ENCODE measurements around the gene SORCS2.

SORCS2 gene

DNA sequence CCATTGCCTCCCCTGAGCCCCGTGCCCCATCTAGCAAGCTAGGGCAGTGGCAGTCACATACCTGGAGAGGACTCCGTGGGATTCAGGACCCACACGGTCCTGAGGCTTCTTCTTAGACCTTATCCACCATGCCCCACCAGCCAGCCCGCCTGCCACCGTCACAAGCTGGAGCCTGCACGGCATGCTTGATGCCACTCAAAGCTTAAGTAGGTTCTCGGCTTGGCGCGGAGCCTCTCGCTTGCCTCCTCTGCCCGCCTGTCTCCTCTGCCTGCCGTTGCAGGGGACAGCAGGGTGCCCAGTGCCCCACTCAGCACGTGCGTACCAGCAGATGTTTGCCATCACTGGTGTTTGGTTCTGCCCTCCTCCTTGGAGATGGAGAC lies 228.3 kb downstream of the SORCS2 start:
- no peak for DNase-seq

DNA sequence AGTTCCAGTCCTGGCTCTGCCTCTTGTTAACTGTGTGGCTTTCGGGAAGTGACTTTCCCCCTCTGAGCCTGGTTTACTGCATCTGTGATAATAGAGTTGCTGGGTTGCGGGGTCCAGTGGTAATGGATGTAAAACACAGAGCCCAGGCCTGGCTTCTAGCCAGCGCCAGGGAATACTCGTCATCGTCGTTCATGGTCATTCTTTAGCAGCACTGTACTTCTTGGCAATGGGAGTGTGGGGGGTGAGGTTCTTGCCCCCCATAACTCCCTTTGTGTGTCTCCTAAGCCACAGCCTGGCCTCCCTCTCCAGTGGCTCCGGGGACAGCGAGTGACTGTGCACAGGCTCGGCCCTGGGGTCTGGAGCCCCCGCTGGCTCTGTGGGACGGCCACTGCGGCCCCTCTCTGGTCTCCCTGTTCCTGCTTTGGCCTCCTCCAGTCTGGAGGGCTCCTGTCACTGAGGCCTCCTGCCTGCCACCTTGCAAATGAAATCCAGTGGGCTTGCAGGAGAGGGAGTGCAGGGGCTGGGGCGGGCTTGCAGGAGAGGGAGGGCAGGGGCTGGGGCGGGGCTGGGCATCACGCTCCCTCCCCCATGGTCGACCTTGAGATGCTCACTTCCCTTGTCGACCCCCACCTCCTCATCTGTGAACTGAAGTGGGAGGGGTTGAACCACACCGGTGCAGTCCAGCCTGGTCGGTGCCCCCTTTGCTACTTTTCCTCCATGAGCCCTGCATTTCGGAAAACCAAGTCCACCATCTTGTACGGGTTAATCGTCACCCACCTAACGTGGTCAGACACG lies 229.2 kb downstream of the SORCS2 start:
- DNase-seq: no peak

DNA sequence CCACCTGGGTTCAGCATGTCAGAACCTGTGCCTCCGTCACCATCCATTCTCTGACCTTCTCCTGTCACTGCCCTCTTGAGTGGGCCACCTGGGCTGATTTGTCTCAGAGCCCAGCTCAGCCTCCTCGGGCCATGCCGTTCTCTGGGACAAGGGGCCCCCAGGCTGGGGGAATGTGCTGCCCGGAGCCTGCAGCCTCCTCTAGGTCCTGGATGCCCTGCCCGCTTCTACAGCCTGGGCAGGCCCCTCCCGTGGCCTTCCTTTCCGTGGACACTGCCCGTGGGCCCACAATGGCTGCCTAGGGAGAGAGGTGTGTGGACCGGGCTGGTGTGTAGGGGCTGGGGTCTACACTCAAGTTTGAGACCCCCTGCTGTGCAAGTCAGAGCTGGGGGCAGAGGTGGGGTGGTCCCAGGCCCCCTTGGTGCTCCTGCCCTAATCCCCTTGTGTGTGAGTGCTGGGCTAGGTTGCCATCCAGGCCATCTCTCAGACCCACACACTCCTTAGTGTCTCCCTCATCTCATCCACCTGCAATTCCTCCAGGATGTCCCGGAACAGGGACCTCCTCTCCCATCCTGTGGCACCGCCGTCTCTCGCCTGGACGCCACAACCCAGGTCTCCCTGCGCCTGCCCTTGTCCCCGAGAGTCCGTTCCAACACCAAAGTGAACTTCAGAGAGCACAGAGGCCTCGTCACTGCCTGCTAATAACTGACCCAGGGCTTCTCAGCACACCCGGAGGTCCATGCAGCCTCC lies 230.0 kb downstream of the SORCS2 start:
- DNase-seq: no peak

DNA sequence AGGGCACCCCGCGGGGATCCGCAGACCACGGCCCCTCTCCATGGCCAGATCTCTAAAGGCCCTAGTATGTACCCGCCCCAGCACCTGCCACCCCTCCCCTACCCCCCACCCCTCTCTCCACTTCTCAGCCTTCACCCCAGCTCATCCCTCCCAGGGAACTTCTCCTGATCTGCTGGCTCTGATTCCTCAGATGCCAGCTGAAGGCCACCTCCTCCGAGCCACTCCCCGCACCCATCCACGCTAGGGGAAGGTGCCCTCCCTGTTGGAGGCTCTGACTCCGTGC lies 230.5 kb downstream of the SORCS2 start:
- DNase-seq: no peak

DNA sequence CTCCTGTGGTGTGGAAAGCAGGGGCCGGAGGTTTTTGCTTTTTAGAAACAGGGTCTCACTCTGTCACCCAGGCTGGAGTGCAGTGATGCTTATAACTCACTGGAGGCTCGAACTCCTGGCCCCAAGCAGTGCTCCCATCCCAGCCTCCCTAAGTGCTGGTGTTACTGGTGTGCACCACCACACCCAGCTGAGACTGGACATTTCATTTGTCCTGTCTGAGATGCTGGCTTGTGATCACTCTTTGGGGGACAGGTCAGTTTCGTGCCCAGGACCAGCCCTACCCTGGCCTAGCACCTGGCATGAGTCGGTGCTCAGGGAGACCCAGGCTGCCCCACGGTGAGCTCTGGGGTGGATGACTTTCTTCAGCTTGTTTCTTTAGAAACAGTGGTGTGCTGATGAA lies 231.1 kb downstream of the SORCS2 start:
- DNase-seq: no peak

GRCh38 chr4:7423801-7424552 lies 231.6 kb downstream of the SORCS2 start:
- no peak for DNase-seq

DNA sequence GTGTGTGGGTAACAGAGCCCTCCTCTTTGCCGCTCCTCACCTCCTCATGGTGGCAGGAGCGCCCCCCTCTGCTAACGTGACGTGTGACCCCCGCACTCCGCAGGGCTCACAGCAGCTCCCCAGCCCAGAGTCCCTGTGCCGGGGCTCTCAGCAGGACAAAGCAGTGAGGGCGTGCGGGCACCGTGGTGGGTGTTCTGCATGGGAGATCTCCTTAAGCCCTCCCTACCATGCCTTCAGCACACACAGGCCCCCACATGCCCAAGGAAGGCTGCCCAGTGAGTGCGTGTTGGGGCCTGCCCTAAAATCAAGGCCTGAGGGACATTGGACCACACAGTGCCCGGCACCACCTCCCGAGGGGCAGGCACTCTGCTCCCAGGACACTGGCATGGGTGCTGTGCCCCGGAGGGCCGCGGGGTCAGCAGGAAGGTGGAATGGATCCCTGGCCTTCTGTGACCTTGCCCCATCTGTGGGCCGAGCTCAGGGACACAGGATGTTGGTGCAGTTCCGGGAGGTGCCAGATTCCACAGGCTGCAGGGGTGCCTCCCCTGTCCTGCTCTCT lies 232.3 kb downstream of the SORCS2 start:
- DNase-seq: no peak

DNA sequence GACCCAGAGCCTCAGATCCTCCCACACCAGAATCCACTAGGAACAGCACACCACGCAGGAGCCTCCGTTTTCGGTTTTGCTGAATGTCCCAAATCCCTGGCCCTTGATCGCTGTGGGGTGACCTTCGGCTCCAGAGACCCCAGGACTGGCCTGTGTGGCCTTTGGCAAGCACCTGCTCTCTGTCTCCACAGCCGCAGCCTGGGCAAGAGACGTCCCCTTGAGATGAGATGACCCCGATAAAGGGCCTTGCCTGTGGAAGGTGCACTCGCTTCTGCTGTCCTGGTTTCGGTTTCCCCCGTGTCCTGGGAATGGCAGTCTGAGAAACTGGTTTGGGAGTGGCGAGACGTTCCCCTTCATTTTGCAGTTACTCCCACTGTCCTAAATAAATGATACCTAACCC lies 232.8 kb downstream of the SORCS2 start:
- DNase-seq: no peak

- DNase-seq: no peak
Observed at GRCh38 chr4:7425591-7426468, 233.5 kb downstream of the SORCS2 start.

DNA sequence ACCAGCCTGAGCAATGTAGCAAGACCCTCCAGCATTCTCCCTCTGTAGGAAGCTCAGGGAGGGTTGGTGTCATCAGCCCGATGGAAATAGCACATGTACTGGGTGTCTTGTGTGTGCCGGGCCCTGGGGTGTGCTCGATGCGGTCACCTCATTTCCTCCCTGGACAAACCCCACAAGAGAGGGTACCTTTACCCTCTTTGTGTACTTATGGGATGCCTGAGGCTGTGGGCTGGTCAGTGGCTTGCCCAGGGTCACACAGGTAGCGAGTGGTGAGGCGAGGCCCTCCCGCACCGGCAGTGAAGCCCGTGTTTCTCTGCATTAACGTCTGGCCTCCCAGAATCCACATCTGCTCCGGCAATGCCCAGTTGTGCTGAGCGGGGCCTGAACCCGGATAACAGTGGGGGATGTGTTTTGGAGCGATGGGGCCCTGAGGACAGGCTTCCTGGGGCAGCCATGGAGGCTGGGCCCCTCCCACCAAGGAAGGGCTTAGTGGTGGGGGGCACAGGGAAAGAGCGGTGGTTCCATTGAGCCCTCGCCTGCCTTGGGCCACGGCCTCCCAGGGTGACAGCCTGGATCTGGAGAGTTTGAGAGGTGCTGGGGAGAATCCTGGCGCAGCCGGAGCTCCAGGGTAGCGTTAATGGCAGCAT lies 234.3 kb downstream of the SORCS2 start:
- no peak for DNase-seq

DNA sequence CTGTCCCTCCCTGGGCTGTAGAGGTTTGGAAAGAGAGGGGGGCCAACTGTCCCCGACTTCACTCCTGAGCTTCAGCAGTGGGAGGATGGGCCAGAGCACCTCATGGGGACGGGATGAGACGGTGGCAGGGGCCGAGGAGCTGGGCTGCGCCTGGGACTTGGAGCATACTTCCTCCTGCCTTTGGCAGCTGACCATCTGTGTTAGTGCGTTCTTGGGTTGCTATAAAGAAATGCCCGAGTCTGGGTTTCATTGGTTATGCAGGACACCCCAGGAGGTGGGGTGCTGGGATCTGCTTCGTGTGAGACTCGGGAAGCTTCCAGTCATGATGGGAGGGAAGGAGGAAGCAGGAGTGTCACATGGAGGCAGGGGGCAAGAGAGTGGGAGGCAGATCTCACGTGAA lies 235.0 kb downstream of the SORCS2 start:
- DNase-seq: no peak

- DNase-seq: no peak
Observed at GRCh38 chr4:7427831-7428260, 235.5 kb downstream of the SORCS2 start.

GRCh38 chr4:7428261-7429068 lies 236.1 kb downstream of the SORCS2 start:
- DNase-seq: peak; percentile 8

DNA sequence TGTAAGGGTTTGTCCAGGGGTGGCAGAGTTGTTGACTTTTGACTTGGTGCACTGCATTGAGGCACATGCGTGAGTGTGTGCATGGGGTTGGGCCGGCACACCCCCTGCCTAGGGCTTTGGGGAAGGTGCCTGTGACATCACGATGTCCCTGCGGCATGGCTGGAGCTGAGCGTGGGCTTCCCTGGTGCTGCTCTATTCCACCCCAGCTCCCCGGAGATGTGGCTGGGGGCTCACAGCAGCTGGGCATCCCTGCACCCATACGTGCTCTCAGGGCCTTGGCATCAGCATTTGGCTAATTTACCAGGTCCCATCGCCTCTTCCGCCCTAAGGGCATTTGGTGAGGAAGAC lies 236.7 kb downstream of the SORCS2 start:
- no peak for DNase-seq

GRCh38 chr4:7429601-7430078 lies 237.3 kb downstream of the SORCS2 start:
- DNase-seq: no peak

DNA sequence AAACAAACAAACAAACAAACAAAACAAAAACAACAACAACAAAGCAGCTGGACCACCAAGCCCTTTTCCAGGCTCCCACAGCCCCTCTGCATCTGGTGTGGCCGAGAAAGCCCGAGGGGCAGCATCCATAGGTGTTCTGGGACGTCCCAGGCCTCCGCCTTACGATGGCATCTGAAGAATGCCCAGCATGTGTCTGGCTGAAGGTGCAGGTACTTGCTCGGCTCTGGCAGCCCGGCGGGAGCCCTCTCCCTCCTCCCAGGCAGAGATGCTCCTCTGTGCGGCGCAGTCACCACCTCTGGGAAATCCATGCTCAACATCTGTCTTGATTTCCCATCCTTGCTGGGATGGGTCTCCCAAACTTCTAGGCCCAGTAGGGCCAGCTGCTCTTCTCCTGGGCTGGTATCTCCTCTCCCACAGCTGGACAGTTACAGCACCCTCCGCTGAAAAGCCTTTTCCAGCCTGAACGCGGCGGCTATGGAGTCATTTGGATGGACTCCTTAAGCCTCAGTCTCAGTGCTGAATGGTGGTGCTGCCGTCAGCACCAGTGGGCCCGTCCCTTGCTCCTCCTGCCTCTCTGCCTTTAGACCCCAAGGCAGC lies 238.1 kb downstream of the SORCS2 start:
- no peak for DNase-seq

GRCh38 chr4:7430965-7431695 lies 238.8 kb downstream of the SORCS2 start:
- no peak for DNase-seq

GRCh38 chr4:7431696-7432530 lies 239.6 kb downstream of the SORCS2 start:
- DNase-seq: no peak
